ENCODE results near the gene NEDD4L. TPM values are rescaled to one million over a fixed set of nuclear protein-coding genes. Genes with fewer than 3 reads are reported as not detected.
A peak's percentile ranks its signal among the peaks of the same experiment; 100 is the strongest.

NEDD4L gene
- total RNA-seq, 6 experiments from 2014 or later, result 11.2 to 28.1 (median 15.7) TPM

DNA sequence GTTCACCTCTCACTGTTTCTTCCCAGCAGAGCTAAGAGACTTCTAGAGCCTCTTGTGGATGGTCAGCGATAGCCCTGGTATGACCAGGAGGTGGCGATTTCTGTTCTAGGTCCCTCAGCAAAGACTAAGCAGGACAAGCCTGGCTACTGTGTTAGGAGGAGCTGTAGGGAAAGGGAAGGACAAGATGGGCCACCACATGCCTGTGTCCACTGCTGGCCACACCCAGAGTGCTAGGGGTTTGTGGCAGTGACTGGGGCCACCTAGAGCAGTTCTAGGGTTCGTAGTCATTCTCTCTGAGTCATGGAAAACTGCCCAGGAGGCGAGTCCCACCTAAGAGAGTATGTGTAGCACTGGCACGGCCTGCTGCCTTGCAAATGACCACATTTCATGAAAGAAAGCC lies 405.4 kb downstream of the NEDD4L start:
- Mint-ChIP-seq H3K27me3 (ENCODE audit: insufficient read depth) (peaks cover 39% of the 10 kb centered on the region), H3K4me1 (ENCODE audit: low read depth) (peaks cover 26% of the 10 kb centered on the region), H3K9me3 (no peaks in the 10 kb centered on the region), H3K4me3 (no peak overlapping the region), H3K36me3 (ENCODE audit: low read depth) (no peaks in the 10 kb centered on the region), H3K27ac (no peak overlapping the region)
- TF ChIP-seq, protein P1, sequence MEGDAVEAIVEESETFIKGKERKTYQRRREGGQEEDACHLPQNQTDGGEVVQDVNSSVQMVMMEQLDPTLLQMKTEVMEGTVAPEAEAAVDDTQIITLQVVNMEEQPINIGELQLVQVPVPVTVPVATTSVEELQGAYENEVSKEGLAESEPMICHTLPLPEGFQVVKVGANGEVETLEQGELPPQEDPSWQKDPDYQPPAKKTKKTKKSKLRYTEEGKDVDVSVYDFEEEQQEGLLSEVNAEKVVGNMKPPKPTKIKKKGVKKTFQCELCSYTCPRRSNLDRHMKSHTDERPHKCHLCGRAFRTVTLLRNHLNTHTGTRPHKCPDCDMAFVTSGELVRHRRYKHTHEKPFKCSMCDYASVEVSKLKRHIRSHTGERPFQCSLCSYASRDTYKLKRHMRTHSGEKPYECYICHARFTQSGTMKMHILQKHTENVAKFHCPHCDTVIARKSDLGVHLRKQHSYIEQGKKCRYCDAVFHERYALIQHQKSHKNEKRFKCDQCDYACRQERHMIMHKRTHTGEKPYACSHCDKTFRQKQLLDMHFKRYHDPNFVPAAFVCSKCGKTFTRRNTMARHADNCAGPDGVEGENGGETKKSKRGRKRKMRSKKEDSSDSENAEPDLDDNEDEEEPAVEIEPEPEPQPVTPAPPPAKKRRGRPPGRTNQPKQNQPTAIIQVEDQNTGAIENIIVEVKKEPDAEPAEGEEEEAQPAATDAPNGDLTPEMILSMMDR (IDR thresholded peaks at IDR 0.05), result 0 out of 2 replicates have a peak, but pooled peaks have one; percentile 17
- DNase-seq, result peak; percentile 11

Small RNA genes lying within 50 kb of the gene (microRNA-seq; reads per million reads assigned to microRNA genes)
- not detected for gene MIR3591

Other genes with a start within 250 kb of the NEDD4L start
- gene ATP8B1, start 240.9 kb upstream of the NEDD4L start, total RNA-seq (2021; fragmentation: NEBNext Ultra II Directional; extraction: Animal tissue kit (Norgen Biotek cat#: 25700)), result 100 to 1,000 TPM in 3 of 6 experiments, 10 to 100 TPM in 3; 78.8 to 115 (median 94.6) TPM